22Rv1 (cell line): Measurements from ENCODE around the gene RPTOR.

Experiments used
- CTCF ChIP-seq: fragments of 450-650 bp; IDR thresholded peaks from 2 replicates; pipeline ENCODE4 v1.5.1; 2017; ENCODE audit warnings: mild to moderate bottlenecking
- ZFX ChIP-seq: fragments of 450-650 bp; IDR thresholded peaks from 2 replicates; pipeline ENCODE4 v1.6.1; 2017; ENCODE audit warnings: antibody characterized with exemption, borderline replicate concordance

DNA sequence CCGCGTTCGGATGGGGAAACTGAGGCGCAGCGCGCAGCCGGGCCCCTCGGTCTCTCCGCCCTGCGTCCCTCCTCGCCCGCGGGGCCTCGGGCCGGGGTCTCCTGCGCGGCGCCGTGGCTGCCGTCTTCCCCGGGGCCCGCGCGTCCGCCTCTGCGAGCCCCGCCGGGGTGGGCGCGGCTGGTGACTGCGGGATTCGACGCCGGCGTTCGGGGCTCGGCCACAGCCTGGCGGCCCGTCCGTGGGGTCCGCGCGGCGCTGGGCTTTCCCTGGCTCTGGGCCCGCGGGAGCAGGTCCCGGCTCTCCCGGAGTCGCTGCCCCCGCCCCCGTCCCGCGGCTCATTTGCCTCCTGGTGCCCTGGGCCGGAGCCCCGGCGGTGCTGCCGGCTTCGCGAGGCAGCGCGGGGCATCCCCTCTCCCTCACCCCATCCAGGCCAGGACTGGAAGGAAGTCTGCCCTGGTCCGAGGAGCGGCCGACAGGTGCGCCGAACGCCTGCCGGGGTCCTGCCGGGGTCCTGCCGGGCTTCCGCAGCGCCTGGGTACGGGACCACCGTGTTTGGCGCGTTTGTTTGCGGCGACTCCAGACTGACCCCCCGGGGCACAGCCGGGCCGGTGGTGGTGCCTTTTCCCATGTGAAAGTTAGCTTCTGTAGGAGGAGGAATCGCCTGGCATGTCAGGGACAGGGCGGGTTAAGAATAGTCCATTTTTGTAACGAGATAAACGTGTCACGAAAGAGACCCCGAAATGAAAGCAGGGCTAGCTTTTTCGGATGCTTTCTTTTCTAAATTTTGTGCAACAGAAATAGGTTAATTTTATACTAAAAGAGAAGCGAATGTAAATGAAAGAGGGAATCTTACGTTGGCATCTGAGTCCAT lies 447.7 kb downstream of the RPTOR start:
- no peak for TF ChIP-seq CTCF
- TF ChIP-seq ZFX, result no peak
